ENCODE measurements around the gene CLEC20A. TPM values are rescaled to one million over a fixed set of nuclear protein-coding genes. Genes with fewer than 3 reads are reported as not detected.

The CLEC20A gene
- polyA plus RNA-seq, 2 donors = not detected

GRCh38 chr1:178530037-178530402, 33.3 kb upstream of the CLEC20A start:
- WGBS, 2 donors = 70 to 82% methylated on average over 2 of the region's 2 CpGs
- no peak overlapping the region for H3K4me3 ChIP-seq (ENCODE audit: low read depth in 1 of 2, low read length in 2 of 2)
- H3K9me3 ChIP-seq (ENCODE audit: control insufficient read depth in 2 of 2, insufficient read depth in 1 of 2, low read depth in 1 of 2, low read length in 1 of 2) = no peaks in the 10 kb centered on the region
- no peaks in the 10 kb centered on the region for H3K36me3 ChIP-seq (ENCODE audit: control insufficient read depth in 2 of 2, insufficient read depth in 2 of 2, low read length in 1 of 2)
- H3K27me3 ChIP-seq (ENCODE audit: control insufficient read depth in 1 of 2, insufficient read depth in 2 of 2, low read length in 2 of 2) = no peaks in the 10 kb centered on the region
- peaks cover 3 to 5% of the 10 kb centered on the region in 2 donors for H3K4me1 ChIP-seq (ENCODE audit: control insufficient read depth in 2 of 2, insufficient read depth in 2 of 2, low read length in 1 of 2)
- no peak overlapping the region for H3K27ac ChIP-seq (ENCODE audit: low read depth in 2 of 2, low read length in 1 of 2)

GRCh38 chr1:178529364-178530036, 32.7 kb upstream of the CLEC20A start:
- peaks cover 3 to 5% of the 10 kb centered on the region in 2 donors for H3K4me1 ChIP-seq (ENCODE audit: control insufficient read depth in 2 of 2, insufficient read depth in 2 of 2, low read length in 1 of 2)
- H3K9me3 ChIP-seq (ENCODE audit: control insufficient read depth in 2 of 2, insufficient read depth in 1 of 2, low read depth in 1 of 2, low read length in 1 of 2) = no peaks in the 10 kb centered on the region
- 77 to 82% methylated on average over 8 of the region's 8 CpGs for WGBS, 2 donors
- no peak overlapping the region for H3K4me3 ChIP-seq (ENCODE audit: low read depth in 1 of 2, low read length in 2 of 2)
- H3K27ac ChIP-seq (ENCODE audit: low read depth in 2 of 2, low read length in 1 of 2) = no peak overlapping the region
- H3K36me3 ChIP-seq (ENCODE audit: control insufficient read depth in 2 of 2, insufficient read depth in 2 of 2, low read length in 1 of 2) = no peaks in the 10 kb centered on the region
- no peaks in the 10 kb centered on the region for H3K27me3 ChIP-seq (ENCODE audit: control insufficient read depth in 1 of 2, insufficient read depth in 2 of 2, low read length in 2 of 2)

- no peak overlapping the region for H3K27ac ChIP-seq (ENCODE audit: low read depth in 2 of 2, low read length in 1 of 2)
- no peak overlapping the region for H3K4me3 ChIP-seq (ENCODE audit: low read depth in 1 of 2, low read length in 2 of 2)
- peaks cover 3 to 5% of the 10 kb centered on the region in 2 donors for H3K4me1 ChIP-seq (ENCODE audit: control insufficient read depth in 2 of 2, insufficient read depth in 2 of 2, low read length in 1 of 2)
- H3K36me3 ChIP-seq (ENCODE audit: control insufficient read depth in 2 of 2, insufficient read depth in 2 of 2, low read length in 1 of 2) = no peaks in the 10 kb centered on the region
- 80 to 87% methylated on average over 4 of the region's 4 CpGs for WGBS, 2 donors
- no peaks in the 10 kb centered on the region for H3K27me3 ChIP-seq (ENCODE audit: control insufficient read depth in 1 of 2, insufficient read depth in 2 of 2, low read length in 2 of 2)
- H3K9me3 ChIP-seq (ENCODE audit: control insufficient read depth in 2 of 2, insufficient read depth in 1 of 2, low read depth in 1 of 2, low read length in 1 of 2) = no peaks in the 10 kb centered on the region
These were observed 32.2 kb upstream of the CLEC20A start for GRCh38 chr1:178528953-178529335.

GRCh38 chr1:178528228-178528952, 31.6 kb upstream of the CLEC20A start:
- Histone ChIP-seq H3K27ac (ENCODE audit: low read depth in 2 of 2, low read length in 1 of 2) (no peak overlapping the region), H3K4me3 (ENCODE audit: low read depth in 1 of 2, low read length in 2 of 2) (no peak overlapping the region), H3K36me3 (ENCODE audit: control insufficient read depth in 2 of 2, insufficient read depth in 2 of 2, low read length in 1 of 2) (no peaks in the 10 kb centered on the region), H3K27me3 (ENCODE audit: control insufficient read depth in 1 of 2, insufficient read depth in 2 of 2, low read length in 2 of 2) (no peaks in the 10 kb centered on the region), H3K9me3 (ENCODE audit: control insufficient read depth in 2 of 2, insufficient read depth in 1 of 2, low read depth in 1 of 2, low read length in 1 of 2) (no peaks in the 10 kb centered on the region), H3K4me1 (ENCODE audit: control insufficient read depth in 2 of 2, insufficient read depth in 2 of 2, low read length in 1 of 2) (peaks cover 3 to 5% of the 10 kb centered on the region in 2 donors)
- 87% methylated on average over 10 of the region's 10 CpGs for WGBS, 2 donors

- H3K36me3 ChIP-seq (ENCODE audit: control insufficient read depth in 2 of 2, insufficient read depth in 2 of 2, low read length in 1 of 2) = no peaks in the 10 kb centered on the region
- no peaks in the 10 kb centered on the region for H3K9me3 ChIP-seq (ENCODE audit: control insufficient read depth in 2 of 2, insufficient read depth in 1 of 2, low read depth in 1 of 2, low read length in 1 of 2)
- no peaks in the 10 kb centered on the region for H3K27me3 ChIP-seq (ENCODE audit: control insufficient read depth in 1 of 2, insufficient read depth in 2 of 2, low read length in 2 of 2)
- H3K4me1 ChIP-seq (ENCODE audit: control insufficient read depth in 2 of 2, insufficient read depth in 2 of 2, low read length in 1 of 2) = peaks cover 3 to 5% of the 10 kb centered on the region in 2 donors
- 87 to 92% methylated on average over 4 of the region's 4 CpGs for WGBS, 2 donors
- no peak overlapping the region for H3K27ac ChIP-seq (ENCODE audit: low read depth in 2 of 2, low read length in 1 of 2)
- H3K4me3 ChIP-seq (ENCODE audit: low read depth in 1 of 2, low read length in 2 of 2) = no peak overlapping the region
These were observed 30.4 kb upstream of the CLEC20A start for GRCh38 chr1:178527117-178527516.

- Histone ChIP-seq H3K4me3 (ENCODE audit: low read depth in 1 of 2, low read length in 2 of 2) (no peak overlapping the region), H3K4me1 (ENCODE audit: control insufficient read depth in 2 of 2, insufficient read depth in 2 of 2, low read length in 1 of 2) (peaks cover 0 to 2% of the 10 kb centered on the region in 2 donors), H3K9me3 (ENCODE audit: control insufficient read depth in 2 of 2, insufficient read depth in 1 of 2, low read depth in 1 of 2, low read length in 1 of 2) (no peaks in the 10 kb centered on the region), H3K36me3 (ENCODE audit: control insufficient read depth in 2 of 2, insufficient read depth in 2 of 2, low read length in 1 of 2) (no peaks in the 10 kb centered on the region), H3K27ac (ENCODE audit: low read depth in 2 of 2, low read length in 1 of 2) (no peak overlapping the region), H3K27me3 (ENCODE audit: control insufficient read depth in 1 of 2, insufficient read depth in 2 of 2, low read length in 2 of 2) (no peaks in the 10 kb centered on the region)
- WGBS, 2 donors = 92 to 96% methylated on average over 4 of the region's 4 CpGs
These were observed 24.5 kb upstream of the CLEC20A start for GRCh38 chr1:178521241-178521640.

- Histone ChIP-seq H3K4me1 (ENCODE audit: control insufficient read depth in 2 of 2, insufficient read depth in 2 of 2, low read length in 1 of 2) (peaks cover 0 to 2% of the 10 kb centered on the region in 2 donors), H3K36me3 (ENCODE audit: control insufficient read depth in 2 of 2, insufficient read depth in 2 of 2, low read length in 1 of 2) (no peaks in the 10 kb centered on the region), H3K9me3 (ENCODE audit: control insufficient read depth in 2 of 2, insufficient read depth in 1 of 2, low read depth in 1 of 2, low read length in 1 of 2) (no peaks in the 10 kb centered on the region), H3K4me3 (ENCODE audit: low read depth in 1 of 2, low read length in 2 of 2) (no peak overlapping the region), H3K27me3 (ENCODE audit: control insufficient read depth in 1 of 2, insufficient read depth in 2 of 2, low read length in 2 of 2) (no peaks in the 10 kb centered on the region), H3K27ac (ENCODE audit: low read depth in 2 of 2, low read length in 1 of 2) (no peak overlapping the region)
- WGBS, 2 donors = 94 to 97% methylated on average over 11 of the region's 11 CpGs
These were observed 24.0 kb upstream of the CLEC20A start for GRCh38 chr1:178520803-178521202.

DNA sequence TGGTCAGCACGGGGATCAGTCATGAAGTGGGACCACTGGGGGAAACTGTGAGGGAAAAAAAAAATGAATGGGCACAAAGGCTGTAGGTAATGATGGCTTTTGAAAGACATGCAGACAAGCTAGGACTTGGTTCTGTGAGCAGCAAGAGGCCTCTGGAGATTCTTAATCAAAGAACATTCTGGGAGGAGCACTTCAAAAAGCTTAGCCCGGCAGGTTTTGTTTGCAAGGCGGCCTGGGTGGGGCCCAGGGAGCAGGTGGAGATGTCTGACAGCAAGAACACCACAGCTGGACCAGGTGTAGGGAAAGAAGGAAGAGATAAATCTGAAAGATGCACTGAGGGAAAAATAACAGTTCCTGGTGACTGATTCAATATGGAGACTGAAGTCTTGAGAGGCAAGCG, 22.1 kb upstream of the CLEC20A start:
- Histone ChIP-seq H3K4me3 (ENCODE audit: low read depth in 1 of 2, low read length in 2 of 2) (no peak overlapping the region), H3K9me3 (ENCODE audit: control insufficient read depth in 2 of 2, insufficient read depth in 1 of 2, low read depth in 1 of 2, low read length in 1 of 2) (no peaks in the 10 kb centered on the region), H3K27ac (ENCODE audit: low read depth in 2 of 2, low read length in 1 of 2) (peak overlapping the region in 1 of 2 donors; percentile 59), H3K36me3 (ENCODE audit: control insufficient read depth in 2 of 2, insufficient read depth in 2 of 2, low read length in 1 of 2) (no peaks in the 10 kb centered on the region), H3K27me3 (ENCODE audit: control insufficient read depth in 1 of 2, insufficient read depth in 2 of 2, low read length in 2 of 2) (no peaks in the 10 kb centered on the region), H3K4me1 (ENCODE audit: control insufficient read depth in 2 of 2, insufficient read depth in 2 of 2, low read length in 1 of 2) (peaks cover 0 to 2% of the 10 kb centered on the region in 2 donors)
- WGBS, 2 donors = 46 to 53% methylated on average over 4 of the region's 4 CpGs

- 95 to 99% methylated on average over 4 of the region's 4 CpGs for WGBS, 2 donors
- Histone ChIP-seq H3K27ac (ENCODE audit: low read depth in 2 of 2, low read length in 1 of 2) (no peak overlapping the region), H3K4me3 (ENCODE audit: low read depth in 1 of 2, low read length in 2 of 2) (no peak overlapping the region), H3K4me1 (ENCODE audit: control insufficient read depth in 2 of 2, insufficient read depth in 2 of 2, low read length in 1 of 2) (peaks cover 2 to 3% of the 10 kb centered on the region in 2 donors), H3K9me3 (ENCODE audit: control insufficient read depth in 2 of 2, insufficient read depth in 1 of 2, low read depth in 1 of 2, low read length in 1 of 2) (no peaks in the 10 kb centered on the region), H3K27me3 (ENCODE audit: control insufficient read depth in 1 of 2, insufficient read depth in 2 of 2, low read length in 2 of 2) (no peaks in the 10 kb centered on the region), H3K36me3 (ENCODE audit: control insufficient read depth in 2 of 2, insufficient read depth in 2 of 2, low read length in 1 of 2) (no peaks in the 10 kb centered on the region)
These were observed 19.3 kb upstream of the CLEC20A start for GRCh38 chr1:178516110-178516509.

Measured in esophagus (tissue), 2 donors.